Activated T-cell treated with anti-CD3 and anti-CD28 coated beads for 4 hours (primary cell): Measurements from ENCODE around the gene NEUROD1.

Experiments used
- DNase-seq: peaks from one replicate; pipeline ENCODE4 v3.0.0-alpha.2; 2020

Gene NEUROD1

GRCh38 chr2:181632733-181633401 is 47.5 kb downstream of the NEUROD1 start:
- no peak for DNase-seq

DNA sequence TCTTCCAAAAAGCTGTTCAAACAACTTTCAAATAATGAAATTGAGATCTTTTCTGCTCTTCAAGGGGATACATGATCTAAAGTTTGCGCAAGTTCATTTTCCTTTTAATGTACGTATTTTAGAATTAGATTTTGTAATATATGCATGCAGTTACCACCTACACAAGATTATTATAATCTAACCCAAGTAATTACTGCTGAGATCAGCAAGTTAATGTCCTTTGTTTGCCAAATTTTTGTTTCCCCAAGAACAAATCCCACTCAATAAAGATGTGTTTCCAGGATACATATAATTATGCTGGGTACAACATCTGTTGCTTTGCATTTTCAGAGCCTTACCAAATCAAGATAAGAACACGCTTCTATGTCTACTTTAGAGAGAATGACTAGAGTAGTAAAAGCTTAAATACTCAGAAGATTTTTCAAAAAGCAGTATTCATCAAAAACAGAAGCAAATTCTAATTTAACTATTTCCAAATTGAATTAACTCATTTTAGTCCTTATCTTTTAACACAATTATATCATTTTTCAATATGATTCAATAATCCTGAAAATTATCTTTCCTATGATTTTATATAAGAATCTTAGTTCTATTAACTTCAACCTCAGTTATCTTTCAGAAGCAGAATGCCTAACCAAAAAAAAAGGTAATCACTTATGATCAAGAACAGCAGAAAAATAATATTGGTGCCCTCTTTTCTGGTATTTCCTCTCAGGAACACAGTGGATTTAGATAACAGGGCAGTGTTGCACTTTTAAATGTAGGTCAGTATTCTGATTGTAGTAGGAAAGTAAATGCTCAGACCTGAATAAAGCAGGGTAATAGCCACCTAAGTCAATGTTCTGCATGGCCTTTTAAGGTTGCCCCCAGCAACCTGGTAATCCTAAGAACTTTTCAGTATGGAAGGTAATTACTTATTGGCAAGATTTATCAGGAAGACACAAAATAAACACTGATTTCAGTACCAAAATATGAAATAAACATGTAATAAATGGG is 51.4 kb downstream of the NEUROD1 start:
- DNase-seq, result no peak

DNA sequence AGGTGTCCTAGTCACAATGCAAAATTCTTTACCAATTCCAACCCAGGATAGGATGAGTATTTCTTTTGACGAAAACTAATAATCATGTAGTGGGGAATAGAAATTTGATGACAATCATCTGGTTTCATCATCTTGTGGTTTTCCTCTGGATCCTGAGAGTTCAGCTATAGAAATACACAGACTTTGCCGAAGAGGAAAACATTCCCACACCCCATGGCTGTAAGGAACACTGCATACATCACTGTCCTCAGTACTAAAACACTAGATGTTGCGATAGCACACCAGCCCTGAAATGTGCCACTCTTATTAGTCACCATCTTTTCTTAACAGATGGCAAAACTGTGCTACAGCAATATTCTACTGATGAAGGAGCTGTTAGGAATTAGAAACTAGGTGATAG is 52.8 kb downstream of the NEUROD1 start:
- DNase-seq, result no peak

GRCh38 chr2:181626671-181627070 is 53.6 kb downstream of the NEUROD1 start:
- no peak for DNase-seq
